ENCODE measurements around the gene CELF6. TPM values are rescaled to one million over a fixed set of nuclear protein-coding genes. Genes with fewer than 3 reads are reported as not detected.

CELF6 gene
- total and polyA plus RNA-seq, 2 donors (not counting 3 experiments of a cell fraction or from before 2014, with no cell fraction given), result 0.17 TPM; not detected in 1

DNA sequence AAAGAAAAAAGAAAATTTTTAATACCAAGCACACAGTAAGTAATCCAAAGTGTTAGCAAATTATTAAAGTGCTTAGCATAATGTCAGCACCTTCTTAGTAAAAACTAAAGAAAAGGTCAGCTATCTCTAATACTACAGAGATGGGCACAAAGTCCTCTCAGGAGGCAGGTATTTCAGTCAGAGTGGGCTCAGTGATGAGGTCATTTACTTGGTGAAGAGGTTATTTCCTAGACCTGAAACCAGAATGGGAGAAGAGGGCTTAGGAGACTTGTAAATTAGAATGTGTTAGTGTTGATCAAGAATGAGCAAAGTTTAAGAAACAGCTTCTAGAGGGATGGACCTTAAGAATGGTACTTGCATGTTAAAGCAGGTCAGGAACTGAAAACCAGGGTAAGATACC is 80.3 kb downstream of the CELF6 start:
- H3K4me1 ChIP-seq (ENCODE audit: control insufficient read depth, extremely low read depth, insufficient read depth, low read length), result peaks cover 18% of the 10 kb centered on the region
- TF ChIP-seq GATA2 (IDR thresholded peaks at IDR 0.05; ENCODE audit: insufficient read depth, insufficient read length, low read depth, low read length), result no peak
- TF ChIP-seq MYC (IDR thresholded peaks at IDR 0.05; ENCODE audit: low read depth, low read length), result no peak
- TF ChIP-seq, protein P1, sequence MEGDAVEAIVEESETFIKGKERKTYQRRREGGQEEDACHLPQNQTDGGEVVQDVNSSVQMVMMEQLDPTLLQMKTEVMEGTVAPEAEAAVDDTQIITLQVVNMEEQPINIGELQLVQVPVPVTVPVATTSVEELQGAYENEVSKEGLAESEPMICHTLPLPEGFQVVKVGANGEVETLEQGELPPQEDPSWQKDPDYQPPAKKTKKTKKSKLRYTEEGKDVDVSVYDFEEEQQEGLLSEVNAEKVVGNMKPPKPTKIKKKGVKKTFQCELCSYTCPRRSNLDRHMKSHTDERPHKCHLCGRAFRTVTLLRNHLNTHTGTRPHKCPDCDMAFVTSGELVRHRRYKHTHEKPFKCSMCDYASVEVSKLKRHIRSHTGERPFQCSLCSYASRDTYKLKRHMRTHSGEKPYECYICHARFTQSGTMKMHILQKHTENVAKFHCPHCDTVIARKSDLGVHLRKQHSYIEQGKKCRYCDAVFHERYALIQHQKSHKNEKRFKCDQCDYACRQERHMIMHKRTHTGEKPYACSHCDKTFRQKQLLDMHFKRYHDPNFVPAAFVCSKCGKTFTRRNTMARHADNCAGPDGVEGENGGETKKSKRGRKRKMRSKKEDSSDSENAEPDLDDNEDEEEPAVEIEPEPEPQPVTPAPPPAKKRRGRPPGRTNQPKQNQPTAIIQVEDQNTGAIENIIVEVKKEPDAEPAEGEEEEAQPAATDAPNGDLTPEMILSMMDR (IDR thresholded peaks at IDR 0.05; ENCODE audit: extremely low read depth in 1 of 2, insufficient read depth in 1 of 2, low read depth in 1 of 2, low read length in 2 of 2), result no peak
- TF ChIP-seq POLR2AphosphoS5 (IDR thresholded peaks at IDR 0.05; ENCODE audit: insufficient read depth, low read depth, low read length), result no peak
- no peak for TF ChIP-seq EZH2 (IDR thresholded peaks at IDR 0.05; ENCODE audit: borderline replicate concordance, low read depth, low read length, severe bottlenecking)
- no peak for TF ChIP-seq FOS (IDR thresholded peaks at IDR 0.05; ENCODE audit: borderline replicate concordance, insufficient read depth, low read length)
- no peak for TF ChIP-seq JUN (IDR thresholded peaks at IDR 0.05; ENCODE audit: borderline replicate concordance, insufficient read depth, insufficient read length, low read depth)
- TF ChIP-seq, protein P2, sequence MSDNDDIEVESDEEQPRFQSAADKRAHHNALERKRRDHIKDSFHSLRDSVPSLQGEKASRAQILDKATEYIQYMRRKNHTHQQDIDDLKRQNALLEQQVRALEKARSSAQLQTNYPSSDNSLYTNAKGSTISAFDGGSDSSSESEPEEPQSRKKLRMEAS (IDR thresholded peaks at IDR 0.05; ENCODE audit: insufficient read depth, insufficient read length), result no peak
- no peak for TF ChIP-seq POLR2A (IDR thresholded peaks at IDR 0.05; ENCODE audit: low read depth, low read length)
- no peaks in the 10 kb centered on the region for H3K9me1 ChIP-seq (replicated peaks; ENCODE audit: control insufficient read depth, extremely low read depth, insufficient read depth, low read length)
- FAIRE-seq (no peak), DNase-seq (ENCODE audit: low read depth, low spot score) (no peak)
- H3K4me2 ChIP-seq (ENCODE audit: insufficient read depth, low read length), result no peak overlapping the region
- peaks cover 0 to 16% of the 10 kb centered on the region in 2 experiments for H3K36me3 ChIP-seq (ENCODE audit: control insufficient read depth in 2 of 2, extremely low read depth in 1 of 2, insufficient read depth in 2 of 2, low read length in 2 of 2)
- no peaks in the 10 kb centered on the region for H3K9me3 ChIP-seq (replicated peaks; ENCODE audit: control insufficient read depth, insufficient read depth, low read length)
- H4K20me1 ChIP-seq (replicated peaks; ENCODE audit: control insufficient read depth, extremely low read depth, insufficient read depth, low read length), result no peaks in the 10 kb centered on the region
- H3K79me2 ChIP-seq (ENCODE audit: control insufficient read depth, insufficient read depth, low read length), result no peaks in the 10 kb centered on the region
- BruUV-seq (replicated peaks), result no TSS peak
- intact Hi-C loops (cut with micrococcal nuclease), result loop anchor here (10.0 kb wide), 1 partner anchor 945 kb away; no protein-coding TSS in a partner anchor
- no peaks in the 10 kb centered on the region for H3K27me3 ChIP-seq (ENCODE audit: control insufficient read depth in 2 of 2, insufficient read depth in 2 of 2, low read length in 2 of 2)
- dilution Hi-C loops (cut with MboI; ENCODE audit: extremely low pct_ligation_motif_present, low sequenced_read_pairs), result no loop called here
- ChIA-PET POLR2A (no interaction called here), CTCF (interaction anchor here (0.6 to 2.4 kb wide), 2 partner anchors 13 to 327 kb away, joined by 3 to 10 read pairs; no protein-coding TSS in a partner anchor)
- H2AFZ ChIP-seq (ENCODE audit: low read depth, low read length), result no peak overlapping the region
- no peak overlapping the region for H3K27ac ChIP-seq (ENCODE audit: insufficient read depth, low read depth, low read length)
- no peak overlapping the region for H3K4me3 ChIP-seq (replicated peaks in 1 of 3; ENCODE audit: insufficient read depth in 1 of 3, low read depth in 1 of 3, low read length in 3 of 3)
- H3K9ac ChIP-seq (replicated peaks; ENCODE audit: extremely low read depth, insufficient read depth, low read length), result no peak overlapping the region
